Esophagus squamous epithelium (tissue), 4 donors: ENCODE data around the gene GRK5.

Source experiments
- CTCF ChIP-seq, 6 experiments: fragments of 450-650 bp in 4 of 6; fragments of 200-600 bp in 2 of 6; sonication (generic) in 2 of 6; IDR thresholded peaks; one replicate each; pipeline ENCODE4 v1.5.1; 2016 to 2019; ENCODE audit warnings: antibody characterized with exemption in 6 of 6, mild to moderate bottlenecking in 4 of 6, moderate library complexity in 4 of 6
- POLR2A ChIP-seq, 4 donors: fragments of 450-650 bp; IDR thresholded peaks; one replicate each; pipeline ENCODE4 v1.6.1; 2017; ENCODE audit warnings: antibody characterized with exemption in 4 of 4, mild to moderate bottlenecking in 4 of 4, moderate library complexity in 3 of 4

- TF ChIP-seq CTCF (IDR thresholded peaks at IDR 0.05) (no peak), POLR2A (IDR thresholded peaks at IDR 0.05) (no peak)
Observed at GRCh38 chr10:119346095-119346832, 138.9 kb downstream of the GRK5 start.
